Loucy (cell line): Measurements from ENCODE around the gene KBTBD8.

ENCODE experiments used
- H2AFZ ChIP-seq: fragments of 200-600 bp; sonication (generic); 2 replicates; pipeline ENCODE4 v1.6.0; 2016; ENCODE audit warnings: antibody characterized with exemption, mild to moderate bottlenecking, low read length, moderate library complexity
- H3F3A ChIP-seq: fragments of 200-600 bp; 2 replicates; pipeline ENCODE4 v1.6.0; 2016; ENCODE audit warnings: antibody characterized with exemption, low read depth, mild to moderate bottlenecking
- H3K27me3 ChIP-seq: fragments of 200-600 bp; sonication (generic); 2 replicates; pipeline ENCODE4 v1.6.1; 2014; ENCODE audit warnings: low read length, mild to moderate bottlenecking; ENCODE audit not compliant: insufficient read depth, poor library complexity, severe bottlenecking
- H3K36me3 ChIP-seq: fragments of 200-600 bp; sonication (generic); 2 replicates; pipeline ENCODE4 v1.6.1; 2016; ENCODE audit warnings: low read length; ENCODE audit not compliant: insufficient read depth
- H3K4me1 ChIP-seq: fragments of 200-600 bp; sonication (generic); 2 replicates; pipeline ENCODE4 v1.5.1; 2014; ENCODE audit warnings: low read length, mild to moderate bottlenecking; ENCODE audit not compliant: insufficient read depth, poor library complexity, severe bottlenecking
- H3K4me2 ChIP-seq: fragments of 200-600 bp; sonication (generic); 2 replicates; pipeline ENCODE4 v1.6.0; 2014; ENCODE audit warnings: antibody characterized with exemption, low read length, low read depth, mild to moderate bottlenecking; ENCODE audit not compliant: poor library complexity, severe bottlenecking
- H3K4me3 ChIP-seq: fragments of 200-600 bp; sonication (generic); 2 replicates; pipeline ENCODE4 v1.5.1; 2014; ENCODE audit warnings: low read length, mild to moderate bottlenecking, mixed read lengths; ENCODE audit not compliant: poor library complexity, severe bottlenecking
- H3K79me2 ChIP-seq: fragments of 200-600 bp; sonication (generic); 2 replicates; pipeline ENCODE4 v1.6.1; 2014; ENCODE audit warnings: low read length; ENCODE audit not compliant: insufficient read depth
- H3K9ac ChIP-seq: fragments of 200-600 bp; sonication (generic); 2 replicates; pipeline ENCODE4 v1.6.0; 2014; ENCODE audit warnings: mild to moderate bottlenecking, low read depth, low read length, moderate library complexity; ENCODE audit not compliant: poor library complexity, severe bottlenecking
- H3K9me2 ChIP-seq: fragments of 200-600 bp; sonication (generic); replicated peaks from 2 replicates; pipeline ENCODE4 v1.6.1; 2016; ENCODE audit warnings: low read depth, low read length, mixed read lengths
- H3K9me3 ChIP-seq: fragments of 200-600 bp; sonication (generic); 2 replicates; pipeline ENCODE4 v1.6.1; 2014; ENCODE audit warnings: mild to moderate bottlenecking, antibody characterized with exemption, low read length, low read depth; ENCODE audit not compliant: insufficient read depth
- H4K20me1 ChIP-seq: fragments of 200-600 bp; sonication (generic); 2 replicates; pipeline ENCODE4 v1.6.0; 2014; ENCODE audit warnings: antibody characterized with exemption, low read length, mild to moderate bottlenecking; ENCODE audit not compliant: insufficient read depth, poor library complexity, severe bottlenecking
- EZH2phosphoT487 ChIP-seq: fragments of 200-600 bp; IDR thresholded peaks from 2 replicates; pipeline ENCODE4 v1.6.1; 2018; ENCODE audit warnings: antibody characterized with exemption, mild to moderate bottlenecking, moderate library complexity, borderline replicate concordance
- TF ChIP-seq, protein P1 (sequence below): fragments of 200-600 bp; sonication (generic); conservative IDR thresholded peaks from 2 replicates; pipeline ENCODE4 v1.5.1; 2014; ENCODE audit warnings: mild to moderate bottlenecking, antibody characterized with exemption, low read length

KBTBD8 gene

GRCh38 chr3:67001086-67001861 lies 3.2 kb downstream of the KBTBD8 start:
- no peaks in the 10 kb centered on the region for H3K27me3 ChIP-seq
- peaks cover 21% of the 10 kb centered on the region; the same call in 1 of the 2 replicates for H3K79me2 ChIP-seq
- H3K4me2 ChIP-seq, result peak overlapping the region; percentile 38
- H3F3A ChIP-seq, result no peaks in the 10 kb centered on the region
- no peaks in the 10 kb centered on the region for H3K9me2 ChIP-seq
- H3K9ac ChIP-seq, result no peak overlapping the region
- no peak overlapping the region for H2AFZ ChIP-seq
- TF ChIP-seq, protein P1, sequence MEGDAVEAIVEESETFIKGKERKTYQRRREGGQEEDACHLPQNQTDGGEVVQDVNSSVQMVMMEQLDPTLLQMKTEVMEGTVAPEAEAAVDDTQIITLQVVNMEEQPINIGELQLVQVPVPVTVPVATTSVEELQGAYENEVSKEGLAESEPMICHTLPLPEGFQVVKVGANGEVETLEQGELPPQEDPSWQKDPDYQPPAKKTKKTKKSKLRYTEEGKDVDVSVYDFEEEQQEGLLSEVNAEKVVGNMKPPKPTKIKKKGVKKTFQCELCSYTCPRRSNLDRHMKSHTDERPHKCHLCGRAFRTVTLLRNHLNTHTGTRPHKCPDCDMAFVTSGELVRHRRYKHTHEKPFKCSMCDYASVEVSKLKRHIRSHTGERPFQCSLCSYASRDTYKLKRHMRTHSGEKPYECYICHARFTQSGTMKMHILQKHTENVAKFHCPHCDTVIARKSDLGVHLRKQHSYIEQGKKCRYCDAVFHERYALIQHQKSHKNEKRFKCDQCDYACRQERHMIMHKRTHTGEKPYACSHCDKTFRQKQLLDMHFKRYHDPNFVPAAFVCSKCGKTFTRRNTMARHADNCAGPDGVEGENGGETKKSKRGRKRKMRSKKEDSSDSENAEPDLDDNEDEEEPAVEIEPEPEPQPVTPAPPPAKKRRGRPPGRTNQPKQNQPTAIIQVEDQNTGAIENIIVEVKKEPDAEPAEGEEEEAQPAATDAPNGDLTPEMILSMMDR, result no peak
- H3K4me3 ChIP-seq, result peak overlapping the region; percentile 6
- no peaks in the 10 kb centered on the region; the same call in 1 of the 2 replicates for H3K36me3 ChIP-seq
- H4K20me1 ChIP-seq, result no peaks in the 10 kb centered on the region
- H3K9me3 ChIP-seq, result no peaks in the 10 kb centered on the region
- peaks cover 58% of the 10 kb centered on the region for H3K4me1 ChIP-seq

GRCh38 chr3:67005974-67006373 lies 7.9 kb downstream of the KBTBD8 start:
- H3F3A ChIP-seq, result no peaks in the 10 kb centered on the region
- peaks cover 4% of the 10 kb centered on the region; the same call in 1 of the 2 replicates for H3K36me3 ChIP-seq
- no peaks in the 10 kb centered on the region for H3K9me2 ChIP-seq
- no peak for TF ChIP-seq EZH2phosphoT487
- TF ChIP-seq, protein P1, result no peak
- peak overlapping the region; percentile 8 for H3K9ac ChIP-seq
- peaks cover 38% of the 10 kb centered on the region for H3K4me1 ChIP-seq
- H2AFZ ChIP-seq, result no peak overlapping the region
- no peaks in the 10 kb centered on the region for H3K9me3 ChIP-seq
- H3K4me2 ChIP-seq, result peak overlapping the region; percentile 58
- peaks cover 14% of the 10 kb centered on the region; the same call in 1 of the 2 replicates for H3K79me2 ChIP-seq
- peak overlapping the region; percentile 26 for H3K4me3 ChIP-seq
- H4K20me1 ChIP-seq, result no peaks in the 10 kb centered on the region
- H3K27me3 ChIP-seq, result no peaks in the 10 kb centered on the region

DNA sequence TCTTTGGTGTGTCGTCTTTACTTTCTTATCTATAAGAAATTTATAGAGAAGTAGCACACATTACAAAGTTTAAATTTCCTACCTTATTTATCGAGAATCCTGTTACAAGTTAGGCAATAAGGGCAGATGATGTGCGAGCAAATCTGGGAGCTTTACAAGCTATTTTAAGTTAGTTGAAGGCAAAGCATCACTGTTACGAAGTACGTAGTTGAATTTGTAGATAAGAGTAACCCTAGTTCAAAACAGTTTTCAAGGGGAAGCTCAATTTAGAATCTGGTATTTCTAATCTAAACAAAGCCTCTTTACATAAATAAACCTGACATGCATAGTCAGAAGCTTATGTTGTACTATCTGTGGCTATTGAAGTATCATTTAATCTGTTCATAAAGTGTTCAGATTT lies 8.4 kb downstream of the KBTBD8 start:
- peak overlapping the region; percentile 26 for H3K4me3 ChIP-seq
- H3K9me2 ChIP-seq, result no peaks in the 10 kb centered on the region
- no peaks in the 10 kb centered on the region for H3F3A ChIP-seq
- H3K9me3 ChIP-seq, result no peaks in the 10 kb centered on the region
- H3K79me2 ChIP-seq, result peaks cover 14% of the 10 kb centered on the region; the same call in 1 of the 2 replicates
- H3K36me3 ChIP-seq, result peaks cover 4% of the 10 kb centered on the region; the same call in 1 of the 2 replicates
- no peak overlapping the region for H3K9ac ChIP-seq
- no peak for TF ChIP-seq EZH2phosphoT487
- TF ChIP-seq, protein P1, result no peak
- H3K27me3 ChIP-seq, result no peaks in the 10 kb centered on the region
- H3K4me1 ChIP-seq, result peaks cover 33% of the 10 kb centered on the region
- peak overlapping the region; percentile 58 for H3K4me2 ChIP-seq
- H4K20me1 ChIP-seq, result no peaks in the 10 kb centered on the region
- H2AFZ ChIP-seq, result no peak overlapping the region
